NCI-H446 treated with DMSO at 0.1 percent for 48 hours (cell line): ENCODE data around the gene IQGAP2.

Experiments used
- DNase-seq: peaks from one replicate; lab custom pipeline; 2025; lab: John Stamatoyannopoulos, UW

Gene IQGAP2

DNA sequence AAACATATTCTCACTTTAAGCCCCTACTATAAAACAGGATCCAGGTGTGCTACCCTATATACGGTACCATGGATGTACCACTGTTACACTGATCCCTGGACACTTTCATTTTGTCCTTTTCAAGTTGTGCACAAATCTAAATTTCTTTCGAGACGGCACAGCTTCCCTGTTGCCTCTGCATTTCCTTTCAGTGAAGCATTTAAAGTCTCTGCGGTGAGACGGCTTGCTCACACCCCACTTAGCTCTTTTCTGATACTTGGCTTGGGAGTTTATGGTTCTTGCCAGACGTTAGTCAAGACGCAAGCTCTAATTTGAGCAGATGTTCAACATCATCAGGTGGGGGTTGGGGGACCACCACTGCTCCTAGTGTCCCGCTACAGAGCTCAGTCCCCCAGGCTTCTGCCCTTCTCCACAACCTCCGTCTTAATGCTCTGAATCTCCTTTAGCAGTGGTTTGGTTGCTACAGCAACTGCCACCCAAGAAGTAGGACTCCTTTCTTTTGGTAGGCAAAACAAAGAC, 204.3 kb downstream of the IQGAP2 start:
- no peak for DNase-seq

DNA sequence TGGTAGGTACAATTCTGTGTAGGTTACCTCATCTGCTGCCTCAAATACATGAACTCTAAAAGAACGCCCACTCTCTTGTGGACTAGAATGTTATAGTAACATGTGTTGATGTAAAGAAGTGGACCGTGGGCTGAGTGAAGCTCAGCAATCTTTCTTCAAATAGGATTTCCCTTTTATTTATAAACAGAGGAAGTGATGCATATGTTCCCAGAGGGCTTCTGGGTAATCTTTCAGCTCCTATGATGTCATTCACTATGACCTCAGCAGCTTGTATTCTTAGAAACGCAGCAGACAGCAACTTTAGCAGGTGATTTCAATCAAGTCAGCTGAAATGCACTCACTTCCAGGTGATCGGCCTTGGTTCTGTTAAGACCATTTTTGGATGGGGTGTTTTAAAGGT, 205.7 kb downstream of the IQGAP2 start:
- no peak for DNase-seq

DNA sequence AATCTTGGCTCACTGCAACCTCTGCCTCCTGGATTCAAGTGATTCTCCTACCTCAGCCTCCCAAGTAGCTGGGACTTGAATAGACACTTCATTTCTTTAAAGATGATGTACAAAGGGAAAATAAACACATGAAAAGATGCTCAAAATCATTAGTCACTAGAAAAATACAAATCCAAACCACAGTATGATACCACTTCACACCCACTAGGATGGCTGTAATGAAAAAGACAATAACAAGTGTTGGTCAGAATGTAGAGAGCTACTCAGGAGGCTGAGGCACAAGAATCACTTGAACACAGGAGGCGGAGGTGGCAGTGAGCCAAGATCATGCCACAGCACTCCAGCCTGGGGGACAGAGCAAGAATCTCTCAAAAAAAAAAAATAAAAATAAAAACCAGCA, 207.1 kb downstream of the IQGAP2 start:
- no peak for DNase-seq

DNA sequence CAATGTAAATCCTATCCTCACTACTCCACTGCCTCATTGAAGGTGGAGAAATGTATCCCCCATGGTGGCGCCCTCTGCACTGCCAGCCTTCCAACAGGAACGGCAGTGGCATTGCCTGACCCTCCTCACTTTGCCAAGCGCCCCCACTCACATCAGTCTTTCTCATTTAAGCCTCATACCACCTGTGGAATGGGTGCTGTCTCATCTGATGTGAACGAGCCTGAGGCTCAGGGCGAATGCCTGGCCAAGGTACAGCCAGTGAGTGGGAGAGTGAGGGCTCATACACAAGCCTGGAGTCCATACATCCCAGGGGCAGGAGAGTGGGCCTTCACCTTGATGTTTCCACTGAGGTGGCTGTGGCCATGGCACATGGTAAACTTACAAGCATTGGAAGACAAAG, 209.9 kb downstream of the IQGAP2 start:
- DNase-seq = no peak

DNA sequence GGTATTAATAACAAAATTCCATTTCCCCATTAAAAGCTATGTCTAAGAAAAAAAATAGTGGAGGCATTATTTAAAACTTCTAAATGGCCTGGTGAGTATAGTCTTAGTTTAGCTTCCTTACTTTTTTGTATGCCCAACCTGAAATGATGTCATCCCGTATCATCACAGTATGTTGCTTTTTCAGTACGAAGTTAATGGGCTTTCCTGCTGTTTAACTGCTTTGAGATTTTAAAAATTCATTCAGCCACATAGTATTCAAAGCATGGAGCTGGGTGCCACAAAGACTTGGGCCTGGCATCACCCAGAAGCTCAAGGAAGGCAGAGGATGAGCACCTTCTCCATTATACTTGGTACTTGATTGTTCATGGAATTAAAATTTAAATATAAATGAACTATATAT, 212.7 kb downstream of the IQGAP2 start:
- no peak for DNase-seq

DNA sequence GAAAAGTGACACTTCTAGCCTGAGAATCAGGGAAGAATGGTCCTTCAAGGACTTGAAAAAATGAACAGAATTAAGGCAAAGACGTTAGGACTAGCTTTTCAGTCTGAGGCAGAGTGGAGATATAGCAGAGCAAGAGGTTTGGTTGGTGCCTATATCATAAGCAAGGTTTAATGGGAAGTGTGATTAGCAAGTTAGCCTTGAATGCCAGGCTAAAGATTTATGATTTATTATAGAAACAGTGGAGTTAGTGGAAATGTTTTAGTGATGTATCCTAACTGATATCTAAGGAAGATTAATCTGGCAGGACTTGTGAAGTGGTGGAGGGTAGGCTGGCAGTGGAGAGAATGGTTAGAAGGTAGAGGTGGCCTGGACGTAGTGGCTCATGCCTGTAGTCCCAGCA, 213.1 kb downstream of the IQGAP2 start:
- no peak for DNase-seq

DNA sequence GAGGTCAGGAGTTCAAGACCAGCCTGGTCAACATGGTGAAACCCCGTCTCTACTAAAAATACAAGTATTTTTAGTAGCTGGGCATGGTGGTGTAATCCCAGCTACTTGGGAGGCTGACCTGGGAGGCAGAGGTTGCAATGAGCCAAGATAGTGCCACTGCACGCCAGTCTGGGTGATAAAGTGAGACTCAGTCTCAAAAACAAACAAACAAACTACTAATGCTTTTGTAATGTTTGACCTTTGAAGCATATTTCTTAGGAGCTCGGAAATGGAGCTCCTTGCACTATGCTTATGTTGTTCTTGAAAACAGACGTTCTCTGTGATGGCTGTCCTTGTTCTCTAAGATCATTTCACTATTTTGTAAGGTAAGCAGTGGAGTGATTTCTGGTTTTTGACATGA, 214.1 kb downstream of the IQGAP2 start:
- DNase-seq = no peak

DNA sequence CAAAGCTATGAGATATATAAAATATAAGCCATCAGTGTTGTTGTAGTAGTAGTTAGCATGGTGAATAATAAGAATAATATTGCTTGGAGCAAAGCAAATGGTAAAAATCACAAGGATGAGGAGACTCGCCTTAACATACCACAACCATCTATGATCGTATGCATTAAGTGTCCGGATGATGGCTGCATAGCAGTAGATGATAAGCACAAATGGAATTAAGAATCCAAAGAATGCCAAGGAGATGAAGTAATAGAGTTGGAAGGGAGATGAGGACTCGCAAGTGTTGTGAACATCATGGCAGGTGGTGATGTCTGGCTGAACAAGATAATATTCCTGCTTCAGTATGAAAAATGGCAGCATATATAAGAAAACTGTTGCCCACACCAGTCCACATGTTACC, 214.6 kb downstream of the IQGAP2 start:
- no peak for DNase-seq

DNA sequence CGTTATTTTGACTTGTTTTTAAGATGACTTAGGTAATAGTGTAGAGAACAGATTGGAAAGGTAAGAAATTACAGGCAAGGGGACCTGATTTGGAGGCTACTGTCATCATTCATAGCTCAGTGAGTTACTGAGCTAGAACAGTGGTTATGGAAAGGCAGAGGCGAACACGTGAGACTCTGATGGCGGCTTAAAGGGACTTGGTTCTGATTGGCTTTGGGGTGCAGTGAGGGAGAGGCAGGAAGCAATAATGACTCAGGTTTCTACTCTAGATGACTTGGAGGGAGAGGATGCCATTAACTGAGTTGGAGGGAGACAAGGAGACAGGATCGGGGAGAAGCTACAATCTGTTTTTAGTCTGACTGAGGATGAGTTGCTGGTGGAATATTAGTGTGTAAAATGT, 217.1 kb downstream of the IQGAP2 start:
- no peak for DNase-seq

DNA sequence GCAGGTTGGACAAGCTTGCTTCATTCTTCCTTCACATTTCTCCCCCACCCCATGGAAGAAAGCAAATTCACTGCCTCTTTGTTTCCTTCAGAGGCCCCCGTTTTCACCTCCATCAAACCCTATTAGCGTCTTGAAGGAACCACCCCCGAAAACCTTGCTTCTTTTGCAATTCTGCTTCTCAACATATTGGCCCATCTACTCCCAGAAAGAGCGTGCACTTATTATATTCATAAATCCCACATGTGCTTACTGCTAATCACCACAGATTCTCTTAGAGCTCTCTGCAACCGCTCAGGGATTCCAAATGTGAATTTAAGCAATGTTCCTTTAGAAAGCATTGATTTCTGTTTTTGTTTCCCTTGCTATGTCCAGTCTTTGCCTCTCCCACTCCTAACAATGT, 219.0 kb downstream of the IQGAP2 start:
- no peak for DNase-seq

DNA sequence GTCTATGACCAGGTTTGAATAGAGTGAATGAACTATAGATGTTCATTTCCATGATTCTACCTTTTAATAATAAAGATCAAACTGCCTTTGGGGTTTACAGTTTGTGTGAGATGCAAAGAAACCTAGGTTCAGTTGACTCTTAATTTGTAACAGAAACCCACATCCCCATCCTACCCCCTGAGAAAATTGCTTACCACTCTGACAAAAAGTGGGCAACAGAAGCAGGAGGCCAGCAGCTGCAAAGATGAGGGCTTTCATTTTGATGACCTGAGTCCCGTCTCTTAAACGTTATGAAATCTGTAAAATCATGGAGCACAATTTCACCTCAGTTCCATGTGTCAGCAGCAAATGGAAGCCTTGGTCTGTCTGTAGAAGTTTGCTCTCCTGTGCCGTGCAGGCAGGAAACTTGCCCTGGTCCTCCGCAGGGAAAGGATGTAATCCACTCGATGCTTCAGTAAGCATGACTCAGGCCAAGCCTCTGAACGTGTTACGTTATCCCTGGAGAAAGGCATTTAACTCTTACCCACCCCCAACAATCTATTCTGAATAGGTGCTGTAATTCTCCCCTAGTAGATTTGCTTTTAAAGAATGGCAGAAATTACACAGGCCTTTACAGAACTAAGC, 220.0 kb downstream of the IQGAP2 start, which contains the start of gene F2RL2:
Gene F2RL2, minus strand, starts transcription at position 431 of the 624 bp plus-strand sequence. Its CDS starts 173 bp downstream, at position 258.
- no peak for DNase-seq

DNA sequence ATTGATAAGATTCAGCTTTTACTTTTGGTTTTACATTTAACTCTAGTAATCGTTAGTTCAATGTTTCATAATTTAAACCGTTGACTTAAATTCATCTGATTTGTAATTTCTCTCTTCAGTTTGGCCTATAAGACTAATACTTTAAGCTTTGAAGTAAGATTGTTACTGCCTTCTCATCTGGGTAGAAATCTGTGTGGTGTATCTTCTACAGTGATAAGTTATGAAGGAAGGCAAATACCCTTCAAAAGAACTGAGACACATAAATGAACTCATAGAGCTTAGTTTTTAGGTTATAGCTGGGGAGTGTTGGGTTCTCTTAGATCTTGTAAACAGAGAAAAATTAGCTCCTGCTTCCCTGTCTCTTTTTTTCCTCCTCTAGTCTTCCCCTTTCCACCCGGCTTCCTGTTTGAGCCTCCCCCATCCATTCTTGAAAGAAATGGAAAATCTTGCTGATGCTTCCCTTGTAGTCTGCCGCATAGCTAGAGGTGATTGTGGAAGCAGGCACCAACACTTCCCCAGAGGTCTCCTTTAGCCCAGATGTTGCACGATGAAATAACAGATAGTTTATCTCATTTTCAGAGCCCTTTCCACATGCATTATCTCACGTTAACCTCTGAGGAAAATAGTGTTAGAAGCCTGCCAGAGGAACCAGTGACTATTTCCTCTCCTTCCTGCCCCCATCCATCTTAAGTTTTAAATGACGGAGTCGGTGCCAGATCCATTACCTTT, 222.2 kb downstream of the IQGAP2 start:
- no peak for DNase-seq

DNA sequence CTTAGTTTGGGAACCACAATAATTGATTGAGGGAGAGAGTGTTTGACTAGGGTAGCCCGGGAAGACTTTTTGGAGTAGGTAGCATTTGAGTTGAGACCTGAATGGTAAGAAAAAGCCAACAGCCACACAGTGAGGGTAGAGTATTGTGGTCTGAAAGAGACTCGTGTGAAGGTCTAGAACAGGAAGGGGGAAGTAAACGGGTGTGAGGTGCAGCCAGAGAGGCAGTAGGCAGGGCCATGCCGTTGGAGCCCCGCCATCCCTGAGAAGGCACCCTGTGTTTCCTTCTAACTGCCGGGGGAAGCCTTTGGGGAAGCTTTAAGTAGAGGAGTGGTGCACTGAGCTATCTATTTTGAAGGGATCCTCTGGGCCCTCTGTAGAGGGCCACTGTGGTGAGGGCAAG, 223.7 kb downstream of the IQGAP2 start:
- DNase-seq = no peak

DNA sequence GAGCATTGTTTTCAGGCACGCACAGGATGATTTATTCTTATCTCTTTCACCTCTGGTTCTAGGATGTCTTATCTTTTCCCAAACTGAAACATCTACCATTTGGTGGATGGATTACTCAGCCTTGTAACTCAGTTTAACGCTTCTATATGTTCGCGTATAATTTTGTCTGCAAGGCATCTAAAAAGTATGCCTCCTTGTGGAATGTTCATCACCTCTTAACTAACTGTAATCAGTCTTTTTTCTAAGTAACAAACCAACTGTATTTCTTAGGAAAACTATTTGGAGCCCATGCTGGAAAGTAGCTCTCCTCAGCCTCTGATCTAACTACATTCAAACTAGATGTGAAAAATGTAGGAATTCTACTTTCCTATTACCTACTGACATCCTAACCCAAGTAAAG, 231.6 kb downstream of the IQGAP2 start:
- DNase-seq = no peak

DNA sequence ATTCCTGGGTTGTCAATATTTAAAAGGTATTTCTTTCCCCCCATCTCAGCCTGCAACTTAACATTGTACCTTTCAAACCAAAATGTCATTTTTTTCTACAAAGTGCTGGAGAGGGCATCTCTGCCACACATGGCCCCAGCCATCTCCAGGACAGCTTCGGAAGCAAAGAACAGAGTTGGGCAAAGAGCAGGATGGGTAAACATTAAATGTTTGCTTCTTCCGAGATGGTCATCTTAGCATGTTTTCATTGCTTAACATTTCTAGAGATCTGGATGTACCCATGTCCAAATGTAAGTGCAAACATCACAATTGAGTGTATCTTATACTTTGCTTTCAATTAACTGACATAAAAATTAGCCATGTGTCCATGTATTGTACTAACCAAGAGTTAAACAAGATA, 234.4 kb downstream of the IQGAP2 start:
- no peak for DNase-seq

DNA sequence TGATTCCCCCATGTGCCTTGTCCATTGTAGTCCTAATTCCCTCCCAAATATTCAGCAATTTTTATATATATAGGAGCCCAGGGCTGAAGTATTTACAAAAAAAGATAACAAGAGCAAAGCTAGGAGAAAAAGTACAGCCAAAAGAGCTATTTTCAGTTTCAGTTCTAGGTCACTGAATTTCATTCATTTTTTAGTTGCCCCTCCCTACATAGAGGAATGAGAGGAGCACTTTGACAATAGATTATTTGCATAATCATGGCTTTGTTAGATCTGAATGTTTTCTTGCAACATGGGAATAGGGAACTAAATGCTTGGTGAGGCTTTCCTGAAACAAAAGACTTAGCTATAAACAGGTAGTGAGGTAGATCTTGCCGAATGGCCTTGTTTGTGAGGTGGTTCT, 235.4 kb downstream of the IQGAP2 start:
- no peak for DNase-seq

DNA sequence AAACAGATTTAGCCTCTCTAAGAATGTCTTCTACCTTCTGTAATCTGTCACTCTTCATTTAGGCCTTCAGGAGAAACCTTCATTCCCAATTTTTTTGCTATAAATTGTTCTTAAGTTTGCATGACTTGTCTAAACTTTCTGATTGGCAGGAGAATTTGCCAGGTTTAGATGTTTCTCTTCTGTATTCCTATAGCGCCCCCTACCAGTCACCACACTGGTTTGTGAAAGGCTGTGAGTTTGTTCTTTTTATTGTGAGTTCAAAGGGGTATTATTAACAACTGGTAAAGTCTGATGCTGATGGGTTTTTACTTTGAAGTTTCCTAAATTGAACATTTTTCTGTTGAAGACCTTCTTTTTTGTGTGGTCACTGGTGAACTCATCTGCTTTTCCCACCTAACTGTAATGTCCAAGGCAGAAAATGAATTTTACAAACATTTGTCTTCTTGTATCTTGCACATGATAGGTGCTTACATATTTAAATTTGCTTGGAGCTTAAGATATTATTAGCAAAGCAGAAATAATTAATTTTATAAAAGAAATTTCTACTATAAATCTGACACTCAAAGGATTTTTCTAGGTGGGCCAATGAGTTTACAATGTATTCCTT, 238.5 kb downstream of the IQGAP2 start:
- no peak for DNase-seq

DNA sequence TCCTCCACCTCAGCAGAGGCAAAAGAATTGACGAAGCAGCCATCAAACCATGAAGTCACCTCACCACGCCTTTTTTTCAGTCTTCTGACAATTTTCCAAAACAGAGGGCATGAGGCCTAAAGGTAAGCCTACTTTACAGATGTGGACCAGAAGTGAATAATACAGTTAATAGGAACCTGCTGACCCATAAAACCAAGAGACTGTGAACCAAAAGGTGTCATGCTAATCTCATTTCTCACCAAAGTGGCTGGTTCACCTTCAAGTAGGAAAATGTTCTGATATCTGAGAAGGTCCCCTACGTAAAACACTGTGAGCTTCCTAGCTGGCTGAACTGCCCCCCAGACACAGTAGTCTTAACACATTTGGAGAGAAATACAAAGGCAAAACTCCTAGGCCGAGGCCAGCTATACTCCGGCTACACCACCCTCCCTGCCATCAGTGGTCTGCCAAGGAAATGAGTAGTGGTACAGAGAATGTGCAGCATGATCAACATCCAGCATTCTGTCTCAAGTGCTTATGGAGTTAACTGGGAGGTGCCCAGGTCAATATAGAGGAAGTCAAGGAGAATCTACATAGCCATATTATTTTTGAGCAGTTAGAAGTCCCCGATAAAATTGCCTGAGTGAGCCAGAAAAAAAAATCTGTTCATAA, 239.4 kb downstream of the IQGAP2 start:
- no peak for DNase-seq

DNA sequence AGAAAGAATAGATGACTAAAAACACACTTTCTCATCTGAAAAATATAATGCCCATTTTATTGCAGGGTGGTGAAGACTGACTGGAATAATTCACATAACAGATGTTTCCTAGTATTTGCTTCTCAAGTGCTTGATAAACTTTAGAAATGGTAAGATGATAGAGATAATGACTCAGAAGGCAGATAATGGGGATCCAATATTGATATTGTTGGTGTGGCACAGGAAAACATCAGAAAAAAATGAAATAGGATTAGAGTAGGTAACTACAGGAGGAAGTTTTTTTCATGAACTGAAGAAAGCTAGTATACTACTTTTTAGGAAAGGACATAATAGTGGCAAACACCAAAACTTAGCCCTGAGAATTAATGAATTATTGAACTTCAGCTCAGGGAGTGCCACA, 240.3 kb downstream of the IQGAP2 start:
- no peak for DNase-seq

DNA sequence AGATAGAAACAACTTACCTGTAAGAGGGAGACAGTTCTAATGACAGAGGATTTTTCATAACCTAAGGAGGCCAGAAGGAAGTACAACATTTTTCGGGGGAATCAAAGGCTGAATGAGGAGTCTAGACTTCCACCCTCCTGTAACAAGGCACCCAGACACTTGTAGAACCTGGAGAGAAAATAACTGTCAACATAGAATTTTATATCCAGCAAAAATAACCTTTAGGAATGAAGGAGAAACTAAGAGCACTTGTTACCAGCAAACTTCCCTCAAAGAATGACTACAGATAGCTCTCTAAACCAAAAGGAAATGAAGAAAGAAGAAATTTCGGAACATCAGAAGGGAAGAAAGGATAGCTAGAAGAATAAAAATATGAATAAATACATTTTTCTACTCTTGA, 246.1 kb downstream of the IQGAP2 start:
- DNase-seq = no peak

DNA sequence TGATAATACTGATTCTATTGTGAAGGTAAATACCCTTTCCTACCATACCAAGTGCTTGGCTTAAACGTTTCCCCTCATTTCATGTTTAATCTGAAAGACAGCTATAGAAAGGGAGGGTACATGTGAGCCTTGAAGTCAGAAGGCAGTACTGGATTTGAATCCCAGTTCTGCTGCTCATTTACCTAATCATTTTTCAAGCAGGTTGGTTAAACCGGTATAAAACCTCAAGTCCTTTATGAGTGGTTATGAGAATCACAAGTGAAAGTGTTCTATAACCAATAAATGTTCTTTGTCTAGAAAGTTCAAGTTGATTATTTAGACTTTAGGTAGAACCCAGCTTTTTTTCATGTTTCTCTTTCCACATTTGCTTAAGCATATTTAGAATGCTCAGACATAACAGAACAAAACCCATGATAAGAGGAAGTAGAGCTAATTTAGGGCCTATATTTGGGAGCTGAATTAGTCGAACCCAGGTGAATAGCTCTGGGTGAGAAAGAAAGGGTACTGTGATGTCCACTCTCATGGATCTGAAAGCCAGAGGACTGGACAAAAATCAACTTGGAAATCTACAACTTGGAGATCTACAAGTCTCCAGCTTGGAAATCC, 249.8 kb downstream of the IQGAP2 start:
- no peak for DNase-seq

DNA sequence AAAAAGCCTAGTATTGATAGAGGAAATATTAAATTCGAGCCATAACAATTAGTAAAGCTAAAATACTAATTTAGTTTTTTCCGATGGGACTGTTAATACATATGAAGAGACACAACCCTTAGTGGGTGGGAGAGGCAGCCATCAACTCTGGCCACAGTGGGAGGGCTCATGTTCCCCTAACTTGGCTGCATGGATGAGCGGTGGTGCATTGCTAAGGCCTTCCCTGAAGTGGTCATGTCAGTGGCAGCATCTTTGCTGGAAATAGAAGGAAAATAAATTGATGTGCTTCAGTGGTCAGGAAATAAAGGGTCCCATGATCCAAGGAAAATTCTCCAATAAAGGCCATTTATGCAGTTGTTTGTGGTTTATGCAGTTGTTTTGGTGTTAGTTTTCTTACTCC, 254.0 kb downstream of the IQGAP2 start:
- no peak for DNase-seq
